ENCODE measurements around the gene CTNNA2.

The CTNNA2 gene

GRCh38 chr2:80248146-80248545, 735.3 kb downstream of the CTNNA2 start:
- Mint-ChIP-seq H3K36me3 (ENCODE audit: low read depth) (no peaks in the 10 kb centered on the region), H3K4me1 (peaks cover 11% of the 10 kb centered on the region), H3K9me3 (no peaks in the 10 kb centered on the region), H3K27ac (no peak overlapping the region), H3K27me3 (ENCODE audit: low read depth) (no peaks in the 10 kb centered on the region), H3K4me3 (no peak overlapping the region)
- TF ChIP-seq, protein P1, sequence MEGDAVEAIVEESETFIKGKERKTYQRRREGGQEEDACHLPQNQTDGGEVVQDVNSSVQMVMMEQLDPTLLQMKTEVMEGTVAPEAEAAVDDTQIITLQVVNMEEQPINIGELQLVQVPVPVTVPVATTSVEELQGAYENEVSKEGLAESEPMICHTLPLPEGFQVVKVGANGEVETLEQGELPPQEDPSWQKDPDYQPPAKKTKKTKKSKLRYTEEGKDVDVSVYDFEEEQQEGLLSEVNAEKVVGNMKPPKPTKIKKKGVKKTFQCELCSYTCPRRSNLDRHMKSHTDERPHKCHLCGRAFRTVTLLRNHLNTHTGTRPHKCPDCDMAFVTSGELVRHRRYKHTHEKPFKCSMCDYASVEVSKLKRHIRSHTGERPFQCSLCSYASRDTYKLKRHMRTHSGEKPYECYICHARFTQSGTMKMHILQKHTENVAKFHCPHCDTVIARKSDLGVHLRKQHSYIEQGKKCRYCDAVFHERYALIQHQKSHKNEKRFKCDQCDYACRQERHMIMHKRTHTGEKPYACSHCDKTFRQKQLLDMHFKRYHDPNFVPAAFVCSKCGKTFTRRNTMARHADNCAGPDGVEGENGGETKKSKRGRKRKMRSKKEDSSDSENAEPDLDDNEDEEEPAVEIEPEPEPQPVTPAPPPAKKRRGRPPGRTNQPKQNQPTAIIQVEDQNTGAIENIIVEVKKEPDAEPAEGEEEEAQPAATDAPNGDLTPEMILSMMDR (IDR thresholded peaks at IDR 0.05; ENCODE audit: unreplicated experiment in 3 of 3) = no peak

GRCh38 chr2:80252294-80252986, 739.6 kb downstream of the CTNNA2 start:
- H3K4me1 Mint-ChIP-seq = no peaks in the 10 kb centered on the region
- H3K36me3 Mint-ChIP-seq (ENCODE audit: low read depth) = no peaks in the 10 kb centered on the region
- TF ChIP-seq, protein P1 (IDR thresholded peaks at IDR 0.05; ENCODE audit: unreplicated experiment in 3 of 3) = no peak
- no peak overlapping the region for H3K4me3 Mint-ChIP-seq
- H3K27ac Mint-ChIP-seq = no peak overlapping the region
- no peaks in the 10 kb centered on the region for H3K9me3 Mint-ChIP-seq
- no peaks in the 10 kb centered on the region for H3K27me3 Mint-ChIP-seq (ENCODE audit: low read depth)

DNA sequence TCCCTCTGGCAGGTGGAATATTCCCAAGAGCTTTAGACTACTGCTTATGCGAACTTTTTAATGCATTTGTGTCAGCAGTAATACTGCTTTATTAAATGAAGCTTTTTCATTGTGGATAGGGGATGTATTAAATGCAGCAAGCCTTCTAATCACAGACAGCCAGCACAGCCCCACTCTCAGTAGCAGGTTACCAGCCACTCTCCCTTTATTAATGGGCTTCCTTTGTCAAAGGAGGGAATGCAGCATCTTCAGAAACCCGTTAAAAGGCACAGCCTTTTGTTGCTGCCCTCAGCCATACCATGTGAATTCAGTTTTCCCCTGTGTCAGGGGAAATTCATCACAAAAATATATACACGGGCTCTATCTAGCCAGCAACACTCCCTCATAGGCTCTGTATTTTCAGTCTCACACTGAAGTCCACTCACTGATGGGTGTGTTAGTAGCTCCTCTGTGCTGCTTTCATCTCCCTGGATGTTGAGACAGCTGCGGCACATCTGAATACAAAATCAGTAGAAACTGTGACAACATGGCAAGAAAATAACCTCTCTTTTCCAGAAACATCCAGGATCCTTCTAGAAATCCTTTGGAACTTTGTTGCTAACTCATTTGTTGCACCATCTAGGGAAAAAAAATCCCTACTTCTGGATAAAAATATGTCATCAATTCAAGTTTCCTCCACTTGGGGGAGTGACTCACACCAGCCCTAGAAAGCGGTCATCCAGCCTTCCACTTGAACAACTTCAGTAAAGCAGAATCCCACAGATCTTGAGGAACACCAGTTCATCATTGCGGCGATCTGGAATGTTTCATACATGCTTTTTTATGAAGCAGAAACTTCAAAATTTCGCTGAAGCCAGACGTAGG, 743.3 kb downstream of the CTNNA2 start:
- TF ChIP-seq, protein P1 (IDR thresholded peaks at IDR 0.05; ENCODE audit: unreplicated experiment in 3 of 3) = peak in 1 of 3 experiments; percentile 46
- Mint-ChIP-seq H3K4me3 (no peak overlapping the region), H3K27me3 (ENCODE audit: low read depth) (no peaks in the 10 kb centered on the region), H3K27ac (no peak overlapping the region), H3K9me3 (no peaks in the 10 kb centered on the region), H3K36me3 (ENCODE audit: low read depth) (no peaks in the 10 kb centered on the region), H3K4me1 (no peaks in the 10 kb centered on the region)

- no peaks in the 10 kb centered on the region for H3K36me3 Mint-ChIP-seq (ENCODE audit: low read depth)
- H3K27me3 Mint-ChIP-seq (ENCODE audit: low read depth) = no peaks in the 10 kb centered on the region
- no peaks in the 10 kb centered on the region for H3K9me3 Mint-ChIP-seq
- H3K4me1 Mint-ChIP-seq = no peaks in the 10 kb centered on the region
- TF ChIP-seq, protein P1 (IDR thresholded peaks at IDR 0.05; ENCODE audit: unreplicated experiment in 3 of 3) = no peak
- no peak overlapping the region for H3K27ac Mint-ChIP-seq
- no peak overlapping the region for H3K4me3 Mint-ChIP-seq
Observed at GRCh38 chr2:80256782-80257167, 743.9 kb downstream of the CTNNA2 start.

DNA sequence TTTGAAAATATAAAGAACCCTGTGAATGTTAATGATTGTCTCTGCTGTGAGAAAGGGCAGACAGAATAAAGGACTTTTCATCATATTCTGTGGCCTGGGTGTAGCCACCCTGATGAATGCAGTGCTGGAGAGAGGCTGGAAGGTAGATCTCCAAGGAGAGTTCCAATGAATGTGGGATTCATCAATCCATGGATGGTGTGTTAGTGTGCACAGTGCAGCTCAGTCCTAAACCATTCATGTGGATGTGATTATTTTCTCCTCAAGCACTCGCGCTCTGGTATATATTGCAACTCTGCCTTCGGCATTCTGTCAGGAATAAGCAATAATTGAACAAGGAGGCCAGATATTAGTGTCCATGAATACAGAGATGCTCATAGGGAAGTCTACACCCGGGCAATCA, 744.6 kb downstream of the CTNNA2 start:
- Mint-ChIP-seq H3K4me3 (no peak overlapping the region), H3K36me3 (ENCODE audit: low read depth) (no peaks in the 10 kb centered on the region), H3K27ac (no peak overlapping the region), H3K9me3 (no peaks in the 10 kb centered on the region), H3K27me3 (ENCODE audit: low read depth) (no peaks in the 10 kb centered on the region), H3K4me1 (no peaks in the 10 kb centered on the region)
- TF ChIP-seq, protein P1 (IDR thresholded peaks at IDR 0.05; ENCODE audit: unreplicated experiment in 3 of 3) = no peak

Measured in nephron (organoid).